ENCODE measurements around the gene TMC1. TPM values are rescaled to one million over a fixed set of nuclear protein-coding genes. Genes with fewer than 3 reads are reported as not detected.
"Not testable (repeated sequence)": the region's sequence is repeated elsewhere in the genome, so short reads cannot be mapped to it uniquely, and the experiment has no call there.

Gene TMC1
- total RNA-seq, 2 experiments from 2014 or later, result not detected

- Mint-ChIP-seq H3K4me3 (no peak overlapping the region), H3K27ac (no peak overlapping the region), H3K27me3 (peaks cover 3% of the 10 kb centered on the region), H3K9me3 (no peaks in the 10 kb centered on the region), H3K36me3 (no peaks in the 10 kb centered on the region), H3K4me1 (no peaks in the 10 kb centered on the region)
- DNase-seq (no peak), ATAC-seq (ENCODE audit: low read depth) (no peak)
- POLR2A ChIA-PET, result no interaction called here
Observed at GRCh38 chr9:72826996-72827949, 305.9 kb downstream of the TMC1 start.

GRCh38 chr9:72827950-72828731, 306.7 kb downstream of the TMC1 start:
- Mint-ChIP-seq H3K4me1 (no peaks in the 10 kb centered on the region), H3K9me3 (no peaks in the 10 kb centered on the region), H3K4me3 (no peak overlapping the region), H3K27ac (no peak overlapping the region), H3K36me3 (no peaks in the 10 kb centered on the region), H3K27me3 (peaks cover 3% of the 10 kb centered on the region)
- POLR2A ChIA-PET, result no interaction called here
- no peak for DNase-seq
- ATAC-seq (ENCODE audit: low read depth), result no peak

- Mint-ChIP-seq H3K27ac (no peak overlapping the region), H3K4me3 (no peak overlapping the region), H3K27me3 (peaks cover 3% of the 10 kb centered on the region), H3K9me3 (no peaks in the 10 kb centered on the region), H3K4me1 (no peaks in the 10 kb centered on the region), H3K36me3 (no peaks in the 10 kb centered on the region)
- POLR2A ChIA-PET, result no interaction called here
- DNase-seq (no peak), ATAC-seq (ENCODE audit: low read depth) (no peak)
Observed at GRCh38 chr9:72834994-72835393, 313.6 kb downstream of the TMC1 start.

- H3K4me1 Mint-ChIP-seq, result no peaks in the 10 kb centered on the region
- H3K27me3 Mint-ChIP-seq, result peaks cover 3% of the 10 kb centered on the region
- H3K4me3 Mint-ChIP-seq, result no peak overlapping the region
- DNase-seq (no peak), ATAC-seq (ENCODE audit: low read depth) (no peak)
- H3K9me3 Mint-ChIP-seq, result no peaks in the 10 kb centered on the region
- POLR2A ChIA-PET, result no interaction called here
- H3K36me3 Mint-ChIP-seq, result no peaks in the 10 kb centered on the region
- no peak overlapping the region for H3K27ac Mint-ChIP-seq
Observed at GRCh38 chr9:72836790-72837189, 315.4 kb downstream of the TMC1 start.

GRCh38 chr9:72839085-72839484, 317.7 kb downstream of the TMC1 start:
- Mint-ChIP-seq H3K36me3 (no peaks in the 10 kb centered on the region), H3K27me3 (peaks cover 3% of the 10 kb centered on the region), H3K4me1 (no peaks in the 10 kb centered on the region), H3K27ac (no peak overlapping the region), H3K9me3 (no peaks in the 10 kb centered on the region), H3K4me3 (no peak overlapping the region)
- ATAC-seq (ENCODE audit: low read depth) (no peak), DNase-seq (no peak)
- POLR2A ChIA-PET, result no interaction called here

- no peak overlapping the region for H3K27ac Mint-ChIP-seq
- DNase-seq, result no peak
Observed at GRCh38 chr9:72843520-72844439, 322.4 kb downstream of the TMC1 start.

GRCh38 chr9:72844440-72844768, 323.0 kb downstream of the TMC1 start:
- no peak overlapping the region for H3K4me3 Mint-ChIP-seq
- POLR2A ChIA-PET, result no interaction called here
- peaks cover 2% of the 10 kb centered on the region for H3K9me3 Mint-ChIP-seq
- DNase-seq (no peak), ATAC-seq (ENCODE audit: low read depth) (no peak)
- H3K27me3 Mint-ChIP-seq, result no peaks in the 10 kb centered on the region
- H3K36me3 Mint-ChIP-seq, result no peaks in the 10 kb centered on the region
- no peak overlapping the region for H3K27ac Mint-ChIP-seq
- H3K4me1 Mint-ChIP-seq, result no peaks in the 10 kb centered on the region

More at GRCh38 chr9:72843520-72844439, 322.4 kb downstream of the TMC1 start:
- Mint-ChIP-seq H3K36me3 (no peaks in the 10 kb centered on the region), H3K4me3 (no peak overlapping the region), H3K27me3 (no peaks in the 10 kb centered on the region), H3K9me3 (peaks cover 2% of the 10 kb centered on the region), H3K4me1 (no peaks in the 10 kb centered on the region)
- ATAC-seq (ENCODE audit: low read depth), result no peak
- POLR2A ChIA-PET, result no interaction called here

GRCh38 chr9:72845052-72845451, 323.6 kb downstream of the TMC1 start:
- H3K36me3 Mint-ChIP-seq; H3K27ac Mint-ChIP-seq; H3K4me3 Mint-ChIP-seq; H3K4me1 Mint-ChIP-seq; H3K27me3 Mint-ChIP-seq; POLR2A ChIA-PET; DNase-seq; H3K9me3 Mint-ChIP-seq; ATAC-seq (ENCODE audit: low read depth): not testable (repeated sequence)

GRCh38 chr9:72850209-72850608, 328.8 kb downstream of the TMC1 start:
- DNase-seq; H3K27me3 Mint-ChIP-seq; POLR2A ChIA-PET; H3K4me1 Mint-ChIP-seq; ATAC-seq (ENCODE audit: low read depth); H3K36me3 Mint-ChIP-seq; H3K4me3 Mint-ChIP-seq; H3K9me3 Mint-ChIP-seq; H3K27ac Mint-ChIP-seq: not testable (repeated sequence)

- H3K27ac Mint-ChIP-seq, result no peak overlapping the region
- no peak for ATAC-seq (ENCODE audit: low read depth)
- POLR2A ChIA-PET, result no interaction called here
Observed at GRCh38 chr9:72855321-72855720, 333.9 kb downstream of the TMC1 start.

GRCh38 chr9:72855890-72856523, 334.6 kb downstream of the TMC1 start:
- POLR2A ChIA-PET, result no interaction called here
- no peaks in the 10 kb centered on the region for H3K9me3 Mint-ChIP-seq
- no peaks in the 10 kb centered on the region for H3K4me1 Mint-ChIP-seq
- H3K36me3 Mint-ChIP-seq, result no peaks in the 10 kb centered on the region
- H3K27ac Mint-ChIP-seq, result no peak overlapping the region
- DNase-seq (no peak), ATAC-seq (ENCODE audit: low read depth) (no peak)
- H3K4me3 Mint-ChIP-seq, result no peak overlapping the region
- no peaks in the 10 kb centered on the region for H3K27me3 Mint-ChIP-seq

More at GRCh38 chr9:72855321-72855720, 333.9 kb downstream of the TMC1 start:
- DNase-seq, result no peak
- Mint-ChIP-seq H3K9me3 (no peaks in the 10 kb centered on the region), H3K27me3 (no peaks in the 10 kb centered on the region), H3K4me1 (no peaks in the 10 kb centered on the region), H3K4me3 (no peak overlapping the region), H3K36me3 (no peaks in the 10 kb centered on the region)

- Mint-ChIP-seq H3K9me3 (no peaks in the 10 kb centered on the region), H3K4me3 (no peak overlapping the region), H3K4me1 (no peaks in the 10 kb centered on the region), H3K36me3 (no peaks in the 10 kb centered on the region), H3K27me3 (no peaks in the 10 kb centered on the region), H3K27ac (no peak overlapping the region)
- DNase-seq (no peak), ATAC-seq (ENCODE audit: low read depth) (no peak)
- POLR2A ChIA-PET, result no interaction called here
Observed at GRCh38 chr9:72856972-72857623, 335.7 kb downstream of the TMC1 start.
